GM10266 (cell line): ENCODE results near the gene MYCBP.

Experiments used
- DNase-seq: peaks from one replicate; pipeline ENCODE4 v3.0.0; 2012; ENCODE audit errors: extremely low spot score
- CTCF ChIP-seq: IDR thresholded peaks from 2 replicates; pipeline ENCODE4 v1.5.1; 2012; ENCODE audit warnings: mild to moderate bottlenecking, low read depth; ENCODE audit not compliant: control insufficient read depth, insufficient read depth; ENCODE audit errors: missing control alignments

The MYCBP gene

DNA sequence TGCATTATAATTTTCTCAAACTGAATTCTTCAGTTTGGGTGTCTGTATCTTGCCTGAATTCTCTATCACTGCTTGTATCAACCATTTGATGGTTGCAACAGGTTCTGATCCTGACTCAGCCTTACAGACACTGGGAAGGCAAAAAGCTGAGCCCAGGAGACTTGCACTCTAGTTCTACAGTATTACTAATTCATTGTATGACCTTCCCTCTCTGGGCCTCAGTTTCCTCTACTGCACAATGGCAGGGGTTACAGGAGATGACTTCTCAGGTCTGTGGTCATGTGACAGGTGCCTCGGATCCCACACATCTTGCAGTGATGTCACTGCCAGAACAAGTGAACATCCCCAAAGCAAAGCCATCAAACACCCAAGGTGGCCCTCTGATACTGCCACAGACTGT, 52.3 kb downstream of the MYCBP start:
- TF ChIP-seq CTCF: no peak
- no peak for DNase-seq

GRCh38 chr1:38819516-38819915, 53.6 kb downstream of the MYCBP start:
- no peak for TF ChIP-seq CTCF
- no peak for DNase-seq

DNA sequence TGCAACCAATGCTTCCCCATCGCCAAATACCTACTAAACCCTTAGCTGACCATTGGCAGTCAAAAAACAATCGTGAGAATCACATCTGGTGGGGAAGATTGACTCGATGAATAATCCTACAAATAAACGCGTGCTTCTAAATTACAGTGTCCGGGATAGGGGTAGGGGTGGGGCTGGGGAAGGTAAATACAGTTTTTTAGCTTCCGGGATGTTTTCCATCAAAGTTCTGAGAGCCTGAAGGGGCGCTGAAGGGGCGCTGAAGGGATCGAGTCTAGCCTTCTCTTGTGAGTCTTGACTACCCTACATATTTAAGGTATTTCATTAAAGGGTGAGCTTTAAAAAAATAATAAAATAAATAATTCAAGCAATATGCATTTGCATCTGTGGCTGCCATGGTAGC, 54.1 kb downstream of the MYCBP start:
- DNase-seq: no peak
- TF ChIP-seq CTCF: no peak

- DNase-seq: peak; percentile 81
Observed at GRCh38 chr1:38818175-38818976, 54.8 kb downstream of the MYCBP start.

GRCh38 chr1:38817267-38818174, 55.6 kb downstream of the MYCBP start:
- TF ChIP-seq CTCF: no peak
- DNase-seq: no peak

More at GRCh38 chr1:38818175-38818976, 54.8 kb downstream of the MYCBP start:
- peak; percentile 86 for TF ChIP-seq CTCF

DNA sequence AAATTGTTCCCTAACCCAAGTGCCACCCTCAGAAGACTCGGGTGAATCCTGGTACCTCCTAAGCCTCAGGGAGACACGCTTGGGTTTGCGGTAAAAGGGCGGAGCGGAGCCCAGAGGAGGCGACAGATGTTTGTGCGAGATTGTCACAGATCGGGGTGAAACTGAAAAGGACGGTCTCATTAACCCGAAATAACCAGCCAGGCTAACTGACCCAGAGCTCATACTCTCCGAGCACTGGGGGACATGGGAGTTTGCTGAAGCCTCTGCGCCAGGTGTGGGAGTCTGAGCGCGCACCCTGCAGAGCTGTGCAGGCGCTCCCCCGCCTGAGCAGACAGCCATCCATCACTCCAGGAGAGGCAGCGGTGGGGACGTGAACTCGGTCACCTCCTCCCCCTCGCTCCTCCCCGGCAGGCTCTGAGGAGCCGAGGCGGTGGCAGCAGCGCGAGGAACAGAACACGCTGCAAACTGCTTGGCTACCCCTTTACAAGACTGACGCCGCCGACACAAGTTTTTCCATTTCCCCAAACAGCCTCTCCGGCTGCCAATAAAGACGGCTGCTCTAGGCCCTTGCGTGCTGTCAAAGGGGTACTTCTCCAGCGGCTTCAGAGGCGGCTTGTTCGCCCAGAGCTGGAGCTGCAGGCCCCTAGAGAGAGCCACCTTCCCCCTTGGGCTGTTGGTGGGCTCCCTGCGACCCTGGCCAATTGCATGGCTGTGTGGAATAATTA, 57.1 kb downstream of the MYCBP start:
- peak; percentile 80 for DNase-seq
- peak; percentile 28 for TF ChIP-seq CTCF
